ENCODE results near the gene PPP3R1. TPM values are rescaled to one million over a fixed set of nuclear protein-coding genes. Genes with fewer than 3 reads are reported as not detected.

The PPP3R1 gene
- total and polyA plus RNA-seq, 9 of the 15 experiments (the other 6 are each of a cell fraction or from before 2014, with no cell fraction given): 3.7 to 70.0 (median 24.8) TPM

- TF ChIP-seq NR1H2 (CRISPR knock-in tag; IDR thresholded peaks at IDR 0.05): no peak
- TF ChIP-seq CC2D1A (IDR thresholded peaks at IDR 0.05): peak; percentile 61; the same call in 1 of the 2 replicates
- TF ChIP-seq ZNF449 (CRISPR knock-in tag; IDR thresholded peaks at IDR 0.05): no peak
- peak; percentile 64; the same call in 1 of the 2 replicates for TF ChIP-seq EP400 (IDR thresholded peaks at IDR 0.05)
- TF ChIP-seq CUX1 (CRISPR knock-in tag; IDR thresholded peaks at IDR 0.05): no peak
- TF ChIP-seq FOXK2 (conservative IDR thresholded peaks at IDR 0.05 in 1 of 2, IDR thresholded peaks at IDR 0.05 in 1 of 2; ENCODE audit: low read depth in 2 of 2): peak; percentile 25 to 39; a peak in 2 of 4 replicates
- no peak for TF ChIP-seq ZNF133 (CRISPR knock-in tag; IDR thresholded peaks at IDR 0.05)
- no peak for TF ChIP-seq LARP7 (IDR thresholded peaks at IDR 0.05)
- TF ChIP-seq HMGN3 (IDR thresholded peaks at IDR 0.05; ENCODE audit: borderline replicate concordance, extremely low read depth, insufficient read length, low read depth, low read length): no peak
- no peak for TF ChIP-seq CBX1 (IDR thresholded peaks at IDR 0.05; ENCODE audit: low read depth)
- TF ChIP-seq POLR2AphosphoS5 (IDR thresholded peaks at IDR 0.05; ENCODE audit: control insufficient read depth, insufficient read depth, low read depth, low read length): no peak
- no peak for TF ChIP-seq HIVEP1 (CRISPR knock-in tag; IDR thresholded peaks at IDR 0.05)
- TF ChIP-seq POLR2AphosphoS2 (IDR thresholded peaks at IDR 0.05; ENCODE audit: low read length): no peak
- no peak for TF ChIP-seq ZNF583 (CRISPR knock-in tag; IDR thresholded peaks at IDR 0.05)
- no peak for TF ChIP-seq BRD4 (IDR thresholded peaks at IDR 0.05)
- no peak for TF ChIP-seq ARID4B (CRISPR knock-in tag; IDR thresholded peaks at IDR 0.05)
- TF ChIP-seq NFYB (IDR thresholded peaks at IDR 0.05; ENCODE audit: extremely low read depth, insufficient read length): no peak
Measured at GRCh38 chr2:68225119-68225632, 27.2 kb downstream of the PPP3R1 start (continued).

Measured in K562 (cell line).